ENCODE results near the gene ROR2.
A peak's percentile ranks its signal among the peaks of the same experiment; 100 is the strongest.
"Not testable (repeated sequence)": the region's sequence is repeated elsewhere in the genome, so short reads cannot be mapped to it uniquely, and the experiment has no call there.

Gene ROR2

GRCh38 chr9:91920630-91921350 lies 29.2 kb downstream of the ROR2 start:
- no peak for DNase-seq

- no peak for DNase-seq
Measured at GRCh38 chr9:91919621-91920020, 30.4 kb downstream of the ROR2 start.

GRCh38 chr9:91917436-91917835 lies 32.6 kb downstream of the ROR2 start:
- no peak for DNase-seq

GRCh38 chr9:91915524-91916263 lies 34.3 kb downstream of the ROR2 start:
- DNase-seq = no peak

GRCh38 chr9:91914937-91915336 lies 35.1 kb downstream of the ROR2 start:
- no peak for DNase-seq

GRCh38 chr9:91914404-91914803 lies 35.6 kb downstream of the ROR2 start:
- DNase-seq = no peak

GRCh38 chr9:91913986-91914385 lies 36.0 kb downstream of the ROR2 start:
- no peak for DNase-seq

GRCh38 chr9:91913096-91913495 lies 36.9 kb downstream of the ROR2 start:
- no peak for DNase-seq

- DNase-seq = no peak
Measured at GRCh38 chr9:91911657-91912056, 38.4 kb downstream of the ROR2 start.

GRCh38 chr9:91909256-91909655 lies 40.8 kb downstream of the ROR2 start:
- DNase-seq = not testable (repeated sequence)

GRCh38 chr9:91908746-91909145 lies 41.3 kb downstream of the ROR2 start:
- peak; percentile 78 for DNase-seq

GRCh38 chr9:91908293-91908623 lies 41.8 kb downstream of the ROR2 start:
- no peak for DNase-seq

GRCh38 chr9:91907484-91908292 lies 42.3 kb downstream of the ROR2 start:
- peak; percentile 45 for DNase-seq

GRCh38 chr9:91905991-91906469 lies 44.0 kb downstream of the ROR2 start:
- DNase-seq = peak; percentile 31

- no peak for DNase-seq
Measured at GRCh38 chr9:91905237-91905650, 44.8 kb downstream of the ROR2 start.

- DNase-seq = no peak
Measured at GRCh38 chr9:91904588-91905236, 45.3 kb downstream of the ROR2 start.

GRCh38 chr9:91903126-91903911 lies 46.7 kb downstream of the ROR2 start:
- DNase-seq = peak; percentile 18

GRCh38 chr9:91902475-91903125 lies 47.4 kb downstream of the ROR2 start:
- DNase-seq = peak; percentile 21

- DNase-seq = peak; percentile 9
Measured at GRCh38 chr9:91900797-91901177, 49.2 kb downstream of the ROR2 start.

- peak; percentile 24 for DNase-seq
Measured at GRCh38 chr9:91900055-91900796, 49.8 kb downstream of the ROR2 start.

- DNase-seq = no peak
Measured at GRCh38 chr9:91899594-91899993, 50.4 kb downstream of the ROR2 start.

Data from fibroblast of skin of right quadriceps (primary cell).